ENCODE results near the gene FOXL2NB.

DNA sequence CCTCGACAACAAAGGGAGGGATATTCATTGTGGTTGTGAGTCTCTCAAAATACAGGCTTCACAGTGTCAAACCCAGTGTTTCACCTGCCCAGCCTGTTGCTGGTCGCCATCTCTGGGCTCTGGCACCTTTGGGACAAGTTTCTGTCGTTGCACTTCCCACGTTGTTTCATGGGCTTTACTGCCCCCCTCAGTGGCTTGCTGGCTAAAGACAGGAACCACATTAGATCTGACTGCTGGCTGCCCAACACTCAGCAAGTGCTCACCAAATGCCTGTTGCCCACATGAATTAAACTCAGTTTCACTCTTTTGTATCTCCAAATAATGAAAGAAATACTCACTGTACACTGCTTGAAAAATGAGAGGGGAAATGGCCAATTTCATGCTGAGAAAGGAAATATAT, 27.7 kb upstream of the FOXL2NB start:
- TF ChIP-seq, protein P1, sequence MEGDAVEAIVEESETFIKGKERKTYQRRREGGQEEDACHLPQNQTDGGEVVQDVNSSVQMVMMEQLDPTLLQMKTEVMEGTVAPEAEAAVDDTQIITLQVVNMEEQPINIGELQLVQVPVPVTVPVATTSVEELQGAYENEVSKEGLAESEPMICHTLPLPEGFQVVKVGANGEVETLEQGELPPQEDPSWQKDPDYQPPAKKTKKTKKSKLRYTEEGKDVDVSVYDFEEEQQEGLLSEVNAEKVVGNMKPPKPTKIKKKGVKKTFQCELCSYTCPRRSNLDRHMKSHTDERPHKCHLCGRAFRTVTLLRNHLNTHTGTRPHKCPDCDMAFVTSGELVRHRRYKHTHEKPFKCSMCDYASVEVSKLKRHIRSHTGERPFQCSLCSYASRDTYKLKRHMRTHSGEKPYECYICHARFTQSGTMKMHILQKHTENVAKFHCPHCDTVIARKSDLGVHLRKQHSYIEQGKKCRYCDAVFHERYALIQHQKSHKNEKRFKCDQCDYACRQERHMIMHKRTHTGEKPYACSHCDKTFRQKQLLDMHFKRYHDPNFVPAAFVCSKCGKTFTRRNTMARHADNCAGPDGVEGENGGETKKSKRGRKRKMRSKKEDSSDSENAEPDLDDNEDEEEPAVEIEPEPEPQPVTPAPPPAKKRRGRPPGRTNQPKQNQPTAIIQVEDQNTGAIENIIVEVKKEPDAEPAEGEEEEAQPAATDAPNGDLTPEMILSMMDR (IDR thresholded peaks at IDR 0.05): no peak
- TF ChIP-seq POLR2A (IDR thresholded peaks at IDR 0.05): no peak
